Activated CD4-positive, alpha-beta T cell treated with anti-CD3 and anti-CD28 coated beads, Interleukin-2, Interleukin-6, amounts not matched to agents 100 ng/mL and 50 ng/mL, durations not matched to agents 16 hours and 8 hours (primary cell): ENCODE measurements around the gene THSD4.

Experiments used
- DNase-seq: peaks from one replicate; pipeline ENCODE4 v3.0.0-alpha.2; 2020

The THSD4 gene

DNA sequence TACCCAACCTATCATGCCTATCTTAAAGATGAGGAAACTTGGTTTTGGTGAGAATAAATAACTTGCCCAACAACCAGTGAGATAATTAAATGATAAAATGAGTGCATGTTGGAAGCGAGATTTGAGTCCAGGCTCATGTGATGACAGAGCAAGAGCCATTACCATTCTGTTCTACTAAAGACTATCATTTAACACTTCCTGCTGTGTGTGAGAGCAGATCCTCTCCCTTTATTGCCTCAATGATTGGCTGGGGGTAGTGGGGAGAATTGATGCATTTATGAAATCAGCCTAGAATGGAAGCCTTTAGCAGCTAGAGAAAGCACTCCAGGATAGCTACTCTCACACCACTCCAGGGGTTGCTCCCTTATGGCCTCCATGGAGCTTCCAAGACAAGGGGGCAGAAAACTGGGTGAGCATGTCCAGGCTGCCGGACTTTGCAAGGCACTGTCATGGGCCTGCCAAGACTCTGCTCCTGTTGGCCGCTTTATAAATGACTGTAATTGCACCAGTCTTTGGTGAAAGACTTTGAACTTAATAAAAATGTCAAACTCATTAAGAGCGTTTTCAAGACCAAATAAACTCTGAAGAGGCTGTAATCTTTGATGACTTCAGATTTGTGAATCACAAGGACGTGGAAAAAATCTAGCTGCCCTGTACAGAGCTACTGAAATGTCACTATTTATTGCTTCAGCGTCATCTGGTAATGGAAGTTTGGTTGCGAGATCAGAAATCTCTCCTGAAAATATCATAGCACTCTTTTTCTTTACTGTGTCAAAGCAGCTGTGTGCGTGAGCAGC lies 486.0 kb downstream of the THSD4 start:
- no peak for DNase-seq

DNA sequence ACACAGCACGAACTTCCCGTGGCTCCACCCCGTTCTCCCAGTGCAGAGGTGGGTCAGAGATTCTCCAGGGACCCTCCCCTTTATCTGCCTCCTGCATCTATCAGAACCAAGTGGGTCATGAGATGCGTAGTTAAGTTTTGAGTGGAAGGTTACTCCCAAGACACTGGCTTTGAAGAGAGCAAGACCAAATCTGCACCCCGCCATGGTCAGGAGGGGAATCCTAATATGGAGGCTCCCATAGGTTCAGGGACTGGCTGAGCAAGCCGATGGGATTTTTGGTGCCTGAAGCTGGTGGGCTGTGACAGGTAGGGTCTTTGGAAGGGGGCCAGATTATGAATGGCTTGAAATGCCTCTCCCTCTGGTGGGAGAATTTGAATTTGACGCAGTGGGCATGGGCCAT lies 488.1 kb downstream of the THSD4 start:
- no peak for DNase-seq

DNA sequence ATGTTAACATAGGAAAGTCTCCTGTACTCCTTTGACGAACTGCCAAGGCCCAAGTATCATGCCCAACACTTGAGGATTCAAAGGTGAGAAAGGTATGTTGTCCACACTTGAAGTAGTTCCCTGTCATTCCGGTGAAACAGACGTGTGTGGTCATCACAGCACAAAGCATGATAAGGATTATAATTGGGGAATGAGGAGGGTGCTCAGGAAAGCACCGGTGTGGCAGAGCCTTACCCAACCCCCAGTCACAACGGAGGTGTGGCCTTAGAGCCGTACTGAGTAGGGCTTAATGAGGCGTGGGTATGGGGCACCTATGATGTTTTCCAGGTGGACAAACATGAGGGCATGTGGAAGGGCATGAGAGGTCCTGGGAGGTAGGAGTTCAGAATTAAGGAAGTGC lies 492.1 kb downstream of the THSD4 start:
- no peak for DNase-seq

DNA sequence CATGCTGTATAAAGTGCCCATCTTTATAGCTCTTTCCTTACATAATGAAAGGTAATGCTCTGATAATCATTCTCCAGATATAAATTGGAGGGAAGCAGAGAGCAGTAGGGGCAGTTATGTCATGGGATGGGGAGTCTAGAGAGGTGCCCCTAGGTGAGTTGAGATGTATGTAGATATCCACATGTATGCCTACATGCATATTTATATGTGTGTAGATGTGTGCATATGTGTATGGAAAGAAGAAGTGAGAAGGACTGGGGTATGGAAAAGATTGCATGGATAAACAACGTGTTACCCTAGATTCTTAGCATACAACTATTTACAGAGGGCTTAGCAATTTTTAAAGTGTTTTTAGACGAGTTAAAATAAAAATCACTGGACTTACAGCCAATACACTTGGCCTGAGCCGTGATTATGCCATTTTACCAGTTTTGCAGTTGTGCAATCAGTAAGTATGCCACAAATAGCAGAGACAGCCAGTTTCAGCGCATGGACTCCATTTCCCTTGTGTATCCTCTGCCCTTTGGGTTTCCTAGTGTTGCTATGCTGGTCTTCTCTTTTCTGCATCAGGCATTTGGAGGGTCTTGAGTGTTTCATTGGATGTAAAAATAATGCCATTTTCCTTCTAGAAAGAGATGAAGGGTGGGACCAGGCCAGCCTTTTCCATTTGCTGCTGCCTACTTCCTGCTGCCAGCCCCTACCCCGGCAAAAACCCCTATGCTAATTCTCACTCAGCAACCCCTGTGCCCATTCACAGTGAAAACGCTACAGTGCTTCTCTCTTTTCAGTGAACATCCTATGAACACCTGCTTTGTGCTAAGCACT lies 495.7 kb downstream of the THSD4 start:
- no peak for DNase-seq

DNA sequence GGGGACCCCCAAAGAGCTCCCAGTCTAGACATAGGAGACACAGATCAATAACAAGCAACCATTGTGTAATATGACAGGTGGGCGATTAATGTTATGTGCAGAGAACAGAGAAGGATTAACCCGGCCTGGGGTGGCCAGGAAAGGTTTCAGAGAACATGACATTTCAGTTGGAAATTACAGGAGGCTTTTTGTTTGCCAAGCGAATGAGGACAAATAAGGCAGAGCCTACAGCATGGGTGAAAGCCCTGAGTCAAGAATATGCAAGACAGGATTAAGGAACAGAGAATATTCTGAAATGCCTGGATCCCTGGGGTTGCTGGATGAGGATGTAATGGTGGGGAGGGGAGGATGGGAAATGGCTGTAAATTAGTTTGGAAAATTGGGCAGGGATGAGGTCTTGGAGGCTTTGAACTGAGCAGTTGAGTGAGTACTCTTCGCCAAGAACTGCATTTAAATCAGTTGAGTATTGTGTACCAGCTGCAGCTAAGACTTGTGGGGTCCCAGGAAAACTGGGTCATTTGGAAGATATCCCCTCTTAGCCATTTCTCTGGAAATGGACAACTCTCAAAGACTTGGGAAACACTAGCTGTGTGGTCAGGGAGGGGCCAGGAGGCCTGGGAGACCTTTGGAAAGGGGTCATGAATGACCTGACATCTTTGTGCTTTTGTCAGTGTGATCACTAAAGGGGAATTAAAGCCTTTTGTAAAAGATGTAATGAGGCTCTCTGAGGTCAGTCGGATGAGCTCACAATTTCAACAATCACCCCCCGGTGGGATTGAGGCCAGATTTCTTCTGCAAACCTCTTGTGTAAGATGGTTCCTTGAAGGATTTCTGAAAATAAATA lies 496.5 kb downstream of the THSD4 start:
- DNase-seq = no peak

DNA sequence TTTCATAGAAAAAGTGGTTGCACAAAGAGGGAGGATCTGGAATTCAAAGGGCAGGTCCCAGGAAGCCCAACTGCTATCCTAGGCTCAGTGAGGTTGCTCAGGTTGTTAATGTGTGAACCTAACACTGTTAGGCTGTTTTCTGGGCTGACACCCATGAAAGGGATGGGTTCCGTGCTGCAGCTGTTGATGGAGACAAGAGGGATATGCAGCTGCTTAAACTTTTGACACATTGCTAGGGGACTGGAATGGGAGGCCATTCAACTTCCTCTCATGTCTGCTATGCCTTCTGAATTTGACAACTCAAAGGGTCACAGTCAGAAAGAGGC lies 497.1 kb downstream of the THSD4 start:
- DNase-seq = no peak

DNA sequence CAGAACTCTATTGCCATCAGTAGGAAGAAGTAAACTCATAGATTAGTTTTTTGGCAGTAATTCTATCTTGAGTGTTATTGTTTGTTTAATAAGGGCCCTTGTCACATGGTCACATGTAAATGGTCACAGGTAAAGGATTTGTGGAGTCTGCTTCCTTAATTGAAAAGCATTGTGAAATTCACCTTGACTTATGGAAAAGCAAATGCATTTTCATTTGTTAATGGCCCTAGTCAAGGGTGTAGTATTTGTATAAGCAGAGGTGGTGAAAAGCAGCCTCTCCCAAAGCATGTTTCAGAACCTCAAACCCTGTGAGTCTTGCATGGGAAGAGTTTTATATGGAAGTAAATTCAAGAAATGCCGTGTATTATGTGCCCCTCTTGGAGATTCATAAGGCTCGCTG lies 497.6 kb downstream of the THSD4 start:
- no peak for DNase-seq

DNA sequence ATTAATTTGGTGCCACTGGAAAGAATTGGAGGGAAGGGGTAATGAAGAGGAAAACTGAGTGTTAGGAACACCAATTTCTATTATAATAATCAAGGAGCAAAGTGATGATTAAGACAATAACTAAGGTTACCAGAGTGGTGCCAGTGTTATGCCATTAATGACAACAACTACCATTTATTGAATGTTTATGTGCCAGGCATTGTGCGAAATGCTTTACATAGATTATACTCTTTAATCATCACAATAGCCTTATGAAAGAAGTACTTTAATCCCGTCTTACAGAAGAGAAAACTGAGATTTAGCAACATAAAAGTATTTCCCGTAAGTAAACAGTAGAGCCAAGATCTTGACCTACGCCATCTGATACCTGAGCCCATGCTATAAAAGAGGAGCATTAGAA lies 507.8 kb downstream of the THSD4 start:
- DNase-seq = no peak

DNA sequence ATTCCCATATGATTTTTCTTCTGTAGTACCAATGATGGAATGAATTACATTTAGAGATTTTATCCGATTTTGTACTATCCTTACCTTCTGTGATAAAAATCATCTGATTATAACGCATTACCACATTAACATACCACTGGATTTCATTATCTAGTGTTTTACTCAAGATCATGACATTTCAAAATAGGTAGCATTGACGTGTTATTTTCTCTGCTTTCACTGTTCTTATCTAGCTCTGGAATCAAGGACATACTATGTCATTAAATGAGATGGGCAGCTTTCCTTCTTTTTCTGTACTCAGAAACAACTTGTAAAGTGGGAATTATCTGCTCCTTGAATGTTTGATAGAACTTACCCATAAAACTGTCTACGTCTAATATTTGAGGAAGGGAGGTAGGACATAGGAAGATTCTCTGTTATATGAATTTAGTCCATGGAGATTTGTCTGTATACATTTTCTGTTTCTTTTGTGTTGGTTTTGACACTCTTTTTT lies 511.4 kb downstream of the THSD4 start:
- no peak for DNase-seq

DNA sequence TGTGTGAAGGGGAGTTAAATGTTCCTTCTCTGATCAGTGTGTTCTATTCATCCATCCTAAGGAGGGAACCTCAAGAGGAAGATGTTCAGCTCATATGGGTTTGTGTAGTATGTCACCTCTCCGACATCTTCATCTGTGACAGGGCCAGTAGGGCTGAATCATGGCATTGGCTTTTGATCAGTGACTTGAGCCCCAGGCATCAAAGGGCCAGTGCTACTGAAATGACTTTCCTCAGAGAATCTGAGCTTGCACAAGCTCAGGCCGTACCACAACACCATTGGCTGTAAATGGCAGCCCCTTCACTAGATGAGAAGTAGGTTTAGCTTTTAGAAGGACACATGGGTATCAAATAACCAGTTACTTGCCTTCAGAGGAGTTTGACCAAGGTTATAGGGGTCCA lies 511.9 kb downstream of the THSD4 start:
- DNase-seq = no peak

DNA sequence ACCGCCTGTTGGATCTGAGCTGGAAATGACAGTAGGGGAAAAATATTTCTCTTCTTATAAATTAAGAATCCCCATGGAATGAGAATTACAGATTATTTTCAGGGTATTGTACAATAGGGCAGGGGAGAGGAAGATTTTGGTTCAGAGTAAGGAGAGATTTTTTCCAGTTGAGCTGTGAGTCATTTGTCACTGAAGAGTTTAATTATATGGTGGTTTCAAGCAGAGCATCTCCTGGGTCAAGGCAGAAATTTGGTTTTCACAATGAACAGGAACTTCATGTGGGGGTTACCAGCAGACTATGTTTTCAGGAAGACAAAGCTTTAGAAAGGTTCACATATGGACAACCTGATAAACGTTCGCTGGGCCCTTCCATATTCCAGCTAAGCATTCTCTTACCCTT lies 512.3 kb downstream of the THSD4 start:
- DNase-seq = no peak

DNA sequence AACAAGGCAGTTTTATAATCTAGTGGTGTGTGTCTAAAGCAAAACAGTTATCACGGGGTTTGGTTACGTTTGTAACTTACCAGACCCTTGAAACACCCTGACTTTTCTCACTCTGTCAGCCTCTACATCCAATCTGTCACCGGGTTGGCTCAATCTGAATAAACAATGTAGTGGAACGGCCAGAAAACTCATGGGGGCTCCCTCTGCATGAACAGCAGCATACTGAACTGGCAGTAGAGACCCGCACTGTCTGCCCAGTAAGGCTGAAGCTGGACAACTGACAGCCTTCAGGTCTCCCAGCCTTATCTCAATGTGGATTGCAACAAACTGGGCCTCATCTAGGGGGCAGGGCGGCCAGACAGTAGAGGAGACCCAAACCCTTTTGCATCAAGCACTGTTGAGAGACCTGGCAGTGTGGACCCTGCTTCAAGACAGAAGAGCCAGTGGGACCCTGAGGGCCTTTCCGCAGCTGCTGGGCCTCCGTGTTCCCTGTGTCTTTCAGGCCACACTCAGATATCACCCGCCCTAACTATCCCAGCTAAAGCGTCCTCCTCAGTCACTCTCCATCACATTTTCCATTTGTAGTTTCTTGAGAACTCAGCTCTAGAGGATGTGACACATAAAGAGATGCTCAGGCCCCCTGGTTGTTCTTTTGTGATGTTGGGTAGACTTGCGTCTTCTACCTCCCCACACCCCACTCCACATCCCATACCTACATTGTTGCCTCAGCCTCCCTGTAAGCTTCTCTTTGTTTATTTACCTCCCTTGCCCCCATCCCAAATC lies 513.9 kb downstream of the THSD4 start:
- DNase-seq = no peak

DNA sequence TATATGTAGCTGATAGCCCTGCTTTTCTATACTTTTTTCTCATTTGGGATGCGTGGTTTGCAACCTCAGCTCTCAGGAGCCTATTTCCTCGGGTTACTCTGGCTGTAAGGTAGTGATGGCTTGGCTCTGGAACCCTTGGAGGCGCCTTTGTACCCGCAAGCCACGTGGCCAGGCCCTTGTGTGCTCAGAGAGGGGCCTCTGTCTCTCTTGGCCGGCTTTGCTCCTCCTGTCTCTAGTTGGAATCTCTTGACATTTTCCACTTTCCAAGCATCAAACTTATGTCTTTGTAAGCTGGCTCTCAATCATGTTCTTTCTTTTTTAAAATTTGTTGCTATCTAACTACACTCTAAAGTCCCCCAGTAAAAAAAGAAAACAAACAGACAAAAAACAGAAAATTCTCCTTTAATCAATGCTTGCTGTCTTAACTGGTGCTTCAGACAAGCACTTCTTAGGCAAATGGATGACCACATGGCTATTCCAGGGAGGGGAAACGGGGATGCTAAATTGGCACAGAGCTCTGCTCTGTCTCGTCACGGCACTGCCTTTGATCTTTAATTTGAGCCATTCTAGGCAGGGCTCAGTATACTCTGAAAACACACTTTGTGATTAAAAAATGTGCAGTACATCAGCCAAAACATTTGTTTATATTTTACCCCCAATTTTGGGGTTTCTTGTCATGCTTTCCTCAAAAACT lies 514.7 kb downstream of the THSD4 start:
- DNase-seq = no peak

DNA sequence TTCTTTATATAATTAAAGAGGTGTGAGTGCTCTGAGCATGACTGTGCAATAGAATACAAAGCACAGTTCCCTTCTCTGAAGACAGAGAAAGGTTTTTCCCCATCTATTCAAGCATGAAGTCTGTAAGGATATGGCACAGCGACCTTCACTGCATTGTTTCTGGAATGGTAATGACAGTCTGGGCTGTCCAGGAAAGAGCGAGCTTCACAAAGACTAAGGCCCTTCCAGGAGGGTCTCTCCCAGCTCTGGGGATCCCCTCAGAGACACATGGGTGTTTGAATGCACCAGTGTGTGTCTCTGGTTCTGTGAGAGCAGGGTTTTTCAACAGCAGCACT lies 515.2 kb downstream of the THSD4 start:
- DNase-seq = no peak

DNA sequence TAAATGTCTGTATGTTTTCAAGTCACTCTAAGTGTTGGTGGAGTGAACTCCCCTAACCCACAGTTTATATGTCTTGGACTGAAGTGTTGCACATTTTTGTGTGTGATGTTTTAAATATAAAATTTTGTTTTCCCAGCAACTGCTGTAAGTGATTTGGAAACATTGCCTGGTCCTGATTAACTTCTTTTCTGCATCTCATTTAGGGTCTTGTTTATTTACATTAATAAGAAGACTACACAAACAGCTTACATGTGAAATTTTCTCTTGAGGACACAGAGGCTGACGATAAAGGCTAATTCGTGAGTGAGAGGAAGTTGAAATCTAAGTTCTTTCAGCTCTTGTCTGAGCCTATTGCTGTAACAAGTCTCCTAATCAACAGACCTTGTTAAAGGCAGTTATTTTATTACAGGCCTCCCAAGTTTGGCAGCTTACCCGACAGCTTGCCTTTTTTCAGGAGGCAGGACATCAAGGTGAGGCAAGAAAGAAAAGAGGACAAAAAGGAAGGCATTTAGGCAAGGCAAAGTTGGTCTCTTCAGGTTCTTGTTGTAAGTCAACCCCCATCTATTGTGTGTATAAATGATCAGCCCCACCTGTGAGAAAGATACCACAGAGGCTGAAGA lies 517.4 kb downstream of the THSD4 start:
- no peak for DNase-seq

DNA sequence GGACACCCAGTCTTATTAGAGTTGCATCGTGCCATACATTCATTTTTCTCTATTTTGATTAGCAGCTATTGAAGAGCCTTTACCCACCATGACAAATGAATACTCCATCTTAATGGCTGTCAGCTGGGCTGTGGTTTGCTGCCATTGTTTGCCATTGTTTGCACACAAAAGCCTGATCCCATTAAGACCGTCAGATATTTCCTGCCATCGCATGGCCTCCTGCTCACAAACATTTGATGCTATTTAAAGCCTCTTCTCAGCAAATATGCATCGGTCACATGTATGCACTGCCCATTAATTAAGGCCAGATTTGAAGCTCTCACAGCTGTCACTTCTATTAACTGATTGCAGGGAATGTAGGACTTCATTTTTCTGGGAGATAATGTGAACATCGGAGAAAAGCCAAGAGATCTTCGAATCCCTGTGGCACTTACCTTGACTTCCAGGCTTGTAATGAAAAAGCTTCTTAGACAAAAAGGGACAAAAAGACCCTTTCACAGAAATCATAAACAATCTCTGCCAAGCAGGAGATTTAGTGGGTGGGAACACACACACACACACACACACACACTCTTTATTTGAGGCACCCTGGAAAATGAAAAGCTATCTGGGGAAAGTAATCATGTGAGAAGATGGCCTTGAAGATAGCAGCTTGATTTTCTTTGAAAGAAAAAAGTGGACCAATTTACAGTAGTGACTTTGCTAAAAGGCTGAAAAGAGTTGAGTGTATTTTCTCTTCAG lies 519.7 kb downstream of the THSD4 start:
- no peak for DNase-seq

DNA sequence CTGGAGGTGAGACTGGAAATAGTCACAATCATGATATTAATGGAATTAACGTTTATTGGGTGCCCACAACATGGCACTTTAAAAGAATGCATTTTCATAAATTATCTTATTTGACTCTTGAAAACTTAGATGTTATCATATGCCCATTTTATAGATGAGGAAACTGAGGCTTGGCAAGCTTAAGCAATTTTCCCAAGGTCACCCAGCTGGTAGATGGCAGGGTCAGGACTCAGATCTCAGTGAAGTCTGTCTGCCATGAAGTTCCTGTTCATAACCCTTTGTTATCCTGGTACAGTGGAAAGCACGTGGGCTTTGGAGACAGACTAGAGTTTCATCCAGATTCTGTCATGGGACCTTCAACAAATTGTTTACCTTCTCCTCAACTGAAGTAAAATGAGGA lies 520.5 kb downstream of the THSD4 start:
- no peak for DNase-seq

DNA sequence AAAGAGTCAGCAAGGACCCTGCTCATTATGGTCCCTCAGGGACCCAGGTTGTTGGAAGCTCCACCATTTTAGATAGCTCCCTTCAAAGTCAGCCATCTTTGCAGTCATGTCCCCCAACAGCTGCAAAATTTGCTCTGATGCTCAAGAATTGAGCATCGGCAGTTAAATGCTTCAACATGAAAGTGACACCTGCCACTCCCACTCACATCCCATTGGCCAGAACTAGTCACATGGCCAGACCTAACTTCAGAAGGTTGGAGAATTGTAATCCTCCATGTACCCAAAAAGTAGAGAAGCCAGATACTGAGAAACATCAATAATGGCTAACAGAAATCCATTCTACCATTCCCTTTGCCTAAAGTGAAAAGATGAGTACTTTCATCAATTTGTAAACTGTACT lies 523.6 kb downstream of the THSD4 start:
- DNase-seq = no peak

DNA sequence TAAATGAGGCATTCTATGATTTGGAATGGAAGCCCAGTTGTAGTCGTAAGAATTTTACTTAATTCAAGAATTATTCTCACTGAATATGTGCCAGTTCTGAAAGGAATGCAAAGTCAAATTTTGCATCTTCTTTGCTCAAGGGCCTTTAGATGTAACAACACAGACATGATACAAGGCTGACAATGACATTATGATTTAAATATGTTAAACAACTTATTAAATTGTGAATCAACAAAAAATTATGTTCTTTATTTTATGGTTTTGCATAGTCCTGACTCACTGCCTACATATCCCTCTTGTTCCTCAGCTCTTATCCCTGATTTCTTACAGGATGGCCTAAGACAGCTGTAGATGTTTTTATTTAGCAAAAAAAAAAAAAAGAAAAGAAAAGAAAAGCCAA lies 524.2 kb downstream of the THSD4 start:
- no peak for DNase-seq

DNA sequence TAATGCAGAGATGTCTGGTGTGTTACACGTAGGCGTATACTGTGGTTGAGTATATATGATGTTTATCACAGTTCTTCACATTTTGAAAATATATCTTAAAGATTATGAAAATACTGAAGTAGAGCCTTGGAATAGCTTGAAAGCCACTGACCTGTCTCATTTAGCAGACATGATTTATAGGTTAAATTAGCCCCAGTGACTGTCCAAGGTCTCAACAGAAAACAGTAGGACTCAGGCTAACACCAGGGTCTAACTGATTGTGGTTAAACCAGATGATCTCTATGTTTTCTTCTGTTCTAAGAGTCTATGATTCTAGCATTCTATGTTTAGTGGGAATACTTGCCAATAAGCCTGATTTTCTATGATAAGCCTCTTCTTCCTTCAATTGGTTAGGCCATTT lies 528.6 kb downstream of the THSD4 start:
- DNase-seq = no peak
